ENCODE data around the gene INVS. TPM values are rescaled to one million over a fixed set of nuclear protein-coding genes. Genes with fewer than 3 reads are reported as not detected.
A peak's percentile ranks its signal among the peaks of the same experiment; 100 is the strongest.
"Not testable (repeated sequence)": the region's sequence is repeated elsewhere in the genome, so short reads cannot be mapped to it uniquely, and the experiment has no call there.

INVS gene
- polyA plus RNA-seq, 6 donors from 2014 or later = 1.5 to 14.5 (median 10.0) TPM

DNA sequence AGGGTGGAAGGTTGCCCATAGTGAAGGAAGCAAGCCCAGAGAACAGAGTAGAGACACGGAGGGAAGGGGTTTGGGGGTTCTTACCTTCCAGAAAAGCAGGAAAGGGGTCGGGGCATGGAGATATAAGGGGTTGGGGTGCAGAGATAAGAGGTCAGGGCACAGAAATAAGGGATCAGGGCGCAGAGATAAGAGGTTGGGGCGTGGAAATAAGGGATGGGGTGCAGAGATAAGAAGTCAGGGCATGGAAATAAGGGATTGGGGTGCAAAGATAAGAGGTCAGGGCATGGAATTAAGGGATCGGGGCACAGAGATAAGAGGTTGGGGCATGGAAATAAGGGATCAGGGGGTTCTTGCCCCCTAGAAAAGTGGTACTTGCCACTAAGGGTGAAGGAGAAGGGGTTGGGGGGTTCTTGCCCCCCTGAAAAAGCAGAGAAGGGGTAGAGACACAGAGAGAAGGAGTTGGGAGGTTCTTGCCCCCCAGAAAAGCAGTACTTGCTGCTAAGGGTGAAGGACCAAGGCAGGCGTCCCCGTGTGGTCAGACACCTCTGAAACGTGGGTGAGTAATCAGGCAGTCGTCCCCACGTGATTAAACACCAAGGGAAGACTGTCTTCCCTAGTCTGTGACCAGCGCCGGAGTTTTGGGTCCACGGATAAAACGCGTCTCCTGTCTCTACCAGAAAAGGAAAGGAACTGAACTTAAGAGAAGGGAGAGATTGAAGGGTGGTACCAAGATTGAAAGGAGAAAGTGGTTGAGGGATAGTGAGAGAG lies 46.3 kb downstream of the INVS start:
- Mint-ChIP-seq H3K4me1 (peaks cover 0 to 21% (median 19%) of the 10 kb centered on the region in 3 donors), H3K36me3 (peaks cover 4 to 11% of the 10 kb centered on the region in 2 donors)
- not testable (repeated sequence) for ATAC-seq (ENCODE audit: low read depth in 2 of 2); H3K4me3 Mint-ChIP-seq; H3K27ac Mint-ChIP-seq; H3K9me3 Mint-ChIP-seq; H3K27me3 Mint-ChIP-seq; DNase-seq

- H3K9me3 Mint-ChIP-seq; H3K27me3 Mint-ChIP-seq; DNase-seq; ATAC-seq (ENCODE audit: low read depth in 2 of 2); H3K4me3 Mint-ChIP-seq: not testable (repeated sequence)
- Mint-ChIP-seq H3K36me3 (peaks cover 9 to 11% of the 10 kb centered on the region in 2 donors), H3K27ac (peak overlapping the region in 1 of 6 donors; percentile 34), H3K4me1 (peaks cover 0 to 21% (median 19%) of the 10 kb centered on the region in 3 donors)
Observed at GRCh38 chr9:100145976-100146375, 46.9 kb downstream of the INVS start.

DNA sequence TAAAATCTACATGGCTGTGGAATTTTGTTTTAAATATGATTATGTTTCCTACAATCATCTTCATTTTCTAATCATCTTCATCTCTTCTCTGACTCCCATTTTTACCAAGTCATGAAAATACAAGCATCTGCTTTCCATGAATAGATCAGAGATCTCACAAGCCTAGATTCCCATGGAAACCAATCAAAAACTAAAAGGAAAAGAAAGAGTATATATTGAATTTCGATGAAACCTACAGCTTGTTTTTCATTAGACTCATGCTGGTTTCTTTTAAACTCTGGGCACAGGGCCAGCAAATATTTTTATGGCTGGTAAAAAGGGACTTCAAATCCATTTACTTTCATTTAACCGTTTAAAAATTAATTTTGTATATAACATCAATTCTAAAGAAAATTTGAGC lies 51.2 kb downstream of the INVS start:
- ATAC-seq (ENCODE audit: low read depth in 2 of 2) (no peak), DNase-seq (no peak)
- Mint-ChIP-seq H3K27ac (no peak overlapping the region), H3K9me3 (no peaks in the 10 kb centered on the region), H3K4me3 (no peak overlapping the region), H3K4me1 (peaks cover 0 to 13% (median 9%) of the 10 kb centered on the region in 3 donors), H3K36me3 (peaks cover 5 to 9% of the 10 kb centered on the region in 2 donors), H3K27me3 (no peaks in the 10 kb centered on the region)

GRCh38 chr9:100160021-100160420 lies 61.0 kb downstream of the INVS start:
- Mint-ChIP-seq H3K27ac (no peak overlapping the region), H3K36me3 (peaks cover 5 to 6% of the 10 kb centered on the region in 2 donors), H3K4me3 (no peak overlapping the region), H3K4me1 (peaks cover 10 to 19% (median 16%) of the 10 kb centered on the region in 3 donors), H3K27me3 (no peaks in the 10 kb centered on the region), H3K9me3 (no peaks in the 10 kb centered on the region)
- DNase-seq = no peak
- ATAC-seq (ENCODE audit: low read depth in 2 of 2) = no peak

- Mint-ChIP-seq H3K36me3 (peaks cover 1 to 15% of the 10 kb centered on the region in 2 donors), H3K27ac (peak overlapping the region in 3 of 6 donors; percentile 5 to 34 (median 5)), H3K4me1 (peaks cover 0 to 11% (median 0%) of the 10 kb centered on the region in 3 donors), H3K27me3 (no peaks in the 10 kb centered on the region), H3K9me3 (no peaks in the 10 kb centered on the region), H3K4me3 (no peak overlapping the region)
- ATAC-seq (ENCODE audit: low read depth in 2 of 2) (no peak), DNase-seq (no peak)
Observed at GRCh38 chr9:100167176-100167575, 68.1 kb downstream of the INVS start.

GRCh38 chr9:100167915-100168654 lies 69.0 kb downstream of the INVS start:
- no peak overlapping the region for H3K4me3 Mint-ChIP-seq
- DNase-seq (no peak), ATAC-seq (ENCODE audit: low read depth in 2 of 2) (no peak)
- peaks cover 10 to 24% of the 10 kb centered on the region in 2 donors for H3K36me3 Mint-ChIP-seq
- H3K9me3 Mint-ChIP-seq = peaks cover 0 to 9% (median 4%) of the 10 kb centered on the region in 7 donors
- no peaks in the 10 kb centered on the region for H3K27me3 Mint-ChIP-seq
- H3K27ac Mint-ChIP-seq = peak overlapping the region in 1 of 6 donors; percentile 22
- H3K4me1 Mint-ChIP-seq = peaks cover 0 to 11% (median 0%) of the 10 kb centered on the region in 3 donors

DNA sequence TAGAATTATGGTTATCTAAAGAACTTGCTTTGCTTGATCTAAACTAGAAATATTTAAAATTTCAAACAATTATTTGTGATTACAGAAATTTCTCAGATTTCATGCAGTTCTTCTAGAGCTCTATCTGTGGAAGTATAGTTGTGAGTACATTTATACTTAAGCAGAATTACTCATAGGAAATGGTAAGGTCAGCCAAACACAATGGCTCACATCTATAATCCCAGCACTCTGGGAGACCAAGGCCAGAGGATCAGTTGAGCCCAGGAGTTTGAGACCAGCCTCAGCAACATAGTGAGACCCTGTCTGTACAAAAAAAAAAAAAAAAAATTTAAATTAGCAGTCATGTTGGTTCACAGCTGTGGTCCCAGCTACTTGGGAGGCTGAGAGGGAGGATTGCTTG lies 71.0 kb downstream of the INVS start:
- no peaks in the 10 kb centered on the region for H3K27me3 Mint-ChIP-seq
- H3K36me3 Mint-ChIP-seq = peaks cover 23 to 41% of the 10 kb centered on the region in 2 donors
- H3K4me3 Mint-ChIP-seq = no peak overlapping the region
- ATAC-seq (ENCODE audit: low read depth in 2 of 2) (no peak), DNase-seq (no peak)
- peaks cover 0 to 5% (median 0%) of the 10 kb centered on the region in 3 donors for H3K4me1 Mint-ChIP-seq
- peaks cover 0 to 25% (median 18%) of the 10 kb centered on the region in 7 donors for H3K9me3 Mint-ChIP-seq
- H3K27ac Mint-ChIP-seq = no peak overlapping the region

DNA sequence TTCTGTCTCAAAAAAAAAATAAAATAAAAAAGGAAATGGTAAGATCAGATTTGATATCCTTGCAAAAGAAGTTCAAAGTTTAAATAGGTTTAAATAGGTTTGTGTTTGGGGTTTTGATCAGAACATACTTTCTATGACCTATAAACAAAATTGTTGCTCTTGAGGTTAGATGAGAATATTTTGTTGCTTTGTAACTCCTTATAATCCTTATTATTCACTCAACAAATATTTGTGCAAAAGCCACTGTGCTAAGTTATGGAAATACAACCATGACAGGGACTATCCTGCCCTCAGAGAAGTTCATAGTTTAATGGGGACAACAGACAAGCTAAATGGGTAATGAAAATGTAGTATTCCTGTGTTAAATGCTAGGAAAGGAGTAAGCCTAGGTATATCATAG lies 71.5 kb downstream of the INVS start:
- no peak for ATAC-seq (ENCODE audit: low read depth in 2 of 2)
- no peak overlapping the region for H3K27ac Mint-ChIP-seq
- H3K4me1 Mint-ChIP-seq = peaks cover 0 to 5% (median 0%) of the 10 kb centered on the region in 3 donors
- H3K9me3 Mint-ChIP-seq = peaks cover 0 to 26% (median 19%) of the 10 kb centered on the region in 7 donors
- H3K4me3 Mint-ChIP-seq = no peak overlapping the region
- no peak for DNase-seq
- peaks cover 25 to 44% of the 10 kb centered on the region in 2 donors for H3K36me3 Mint-ChIP-seq
- H3K27me3 Mint-ChIP-seq = no peaks in the 10 kb centered on the region

DNA sequence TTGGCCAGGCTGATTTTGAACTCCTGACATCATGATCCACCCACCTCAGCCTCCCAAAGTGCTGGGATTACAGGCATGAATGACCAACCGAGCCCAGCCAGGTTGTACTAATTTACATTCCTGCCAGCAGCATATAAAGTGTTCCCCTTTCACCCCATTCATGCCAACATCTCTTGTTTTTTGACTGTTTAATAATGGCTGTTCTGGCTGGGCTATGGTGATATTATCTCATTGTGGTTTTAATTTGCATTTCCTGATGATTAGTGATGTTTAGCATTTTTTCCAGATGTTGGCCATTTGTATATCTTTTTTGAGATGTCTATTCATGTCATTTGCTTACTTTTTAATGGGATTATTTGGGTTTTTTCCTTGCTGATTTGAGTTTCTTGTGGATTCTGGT lies 87.3 kb downstream of the INVS start:
- DNase-seq = no peak
- peak overlapping the region in 1 of 6 donors; percentile 22 for H3K27ac Mint-ChIP-seq
- no peaks in the 10 kb centered on the region for H3K27me3 Mint-ChIP-seq
- peaks cover 17 to 62% (median 51%) of the 10 kb centered on the region in 7 donors for H3K9me3 Mint-ChIP-seq
- peaks cover 37 to 44% of the 10 kb centered on the region in 2 donors for H3K36me3 Mint-ChIP-seq
- ATAC-seq (ENCODE audit: low read depth in 2 of 2) = no peak
- peak overlapping the region in 1 of 8 donors; percentile 21 for H3K4me3 Mint-ChIP-seq
- peaks cover 0 to 12% (median 5%) of the 10 kb centered on the region in 3 donors for H3K4me1 Mint-ChIP-seq

- Mint-ChIP-seq H3K9me3 (peaks cover 20 to 64% (median 55%) of the 10 kb centered on the region in 7 donors), H3K27me3 (no peaks in the 10 kb centered on the region), H3K4me3 (no peak overlapping the region), H3K4me1 (peaks cover 0 to 11% (median 7%) of the 10 kb centered on the region in 3 donors), H3K36me3 (peaks cover 61 to 65% of the 10 kb centered on the region in 2 donors), H3K27ac (no peak overlapping the region)
- no peak for ATAC-seq (ENCODE audit: low read depth in 2 of 2)
- DNase-seq = no peak
Observed at GRCh38 chr9:100190339-100190738, 91.3 kb downstream of the INVS start.

DNA sequence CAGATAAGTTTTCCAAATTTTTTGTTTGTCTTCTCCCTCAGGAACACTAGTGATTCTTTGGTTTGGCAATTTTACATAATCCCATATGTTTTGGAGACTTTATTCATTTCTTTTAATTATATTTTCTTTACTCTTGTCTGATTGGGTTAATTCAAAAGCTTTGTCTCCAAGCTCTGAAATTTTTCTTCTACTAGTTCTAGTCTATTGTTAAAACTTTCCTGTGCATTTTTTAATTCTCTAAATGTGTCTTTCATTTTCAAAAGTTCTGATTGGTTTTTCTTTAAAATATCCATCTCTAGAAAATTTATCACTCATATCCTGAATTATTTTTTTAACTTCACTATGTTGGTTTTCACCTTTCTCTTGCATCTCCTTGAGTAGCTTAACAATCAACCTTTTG lies 92.2 kb downstream of the INVS start:
- no peaks in the 10 kb centered on the region for H3K27me3 Mint-ChIP-seq
- peaks cover 61 to 65% of the 10 kb centered on the region in 2 donors for H3K36me3 Mint-ChIP-seq
- no peak overlapping the region for H3K4me3 Mint-ChIP-seq
- no peak overlapping the region for H3K27ac Mint-ChIP-seq
- peaks cover 0 to 9% (median 7%) of the 10 kb centered on the region in 3 donors for H3K4me1 Mint-ChIP-seq
- H3K9me3 Mint-ChIP-seq = peaks cover 16 to 61% (median 51%) of the 10 kb centered on the region in 7 donors
- ATAC-seq (ENCODE audit: low read depth in 2 of 2) = no peak
- DNase-seq = no peak

- H3K27ac Mint-ChIP-seq = no peak overlapping the region
- no peak overlapping the region for H3K4me3 Mint-ChIP-seq
- no peak for ATAC-seq (ENCODE audit: low read depth in 2 of 2)
- H3K4me1 Mint-ChIP-seq = peaks cover 0 to 3% (median 2%) of the 10 kb centered on the region in 3 donors
- no peaks in the 10 kb centered on the region for H3K27me3 Mint-ChIP-seq
- no peak for DNase-seq
- peaks cover 12 to 44% (median 38%) of the 10 kb centered on the region in 7 donors for H3K9me3 Mint-ChIP-seq
- H3K36me3 Mint-ChIP-seq = peaks cover 50 to 55% of the 10 kb centered on the region in 2 donors
Observed at GRCh38 chr9:100193078-100193477, 94.0 kb downstream of the INVS start.

DNA sequence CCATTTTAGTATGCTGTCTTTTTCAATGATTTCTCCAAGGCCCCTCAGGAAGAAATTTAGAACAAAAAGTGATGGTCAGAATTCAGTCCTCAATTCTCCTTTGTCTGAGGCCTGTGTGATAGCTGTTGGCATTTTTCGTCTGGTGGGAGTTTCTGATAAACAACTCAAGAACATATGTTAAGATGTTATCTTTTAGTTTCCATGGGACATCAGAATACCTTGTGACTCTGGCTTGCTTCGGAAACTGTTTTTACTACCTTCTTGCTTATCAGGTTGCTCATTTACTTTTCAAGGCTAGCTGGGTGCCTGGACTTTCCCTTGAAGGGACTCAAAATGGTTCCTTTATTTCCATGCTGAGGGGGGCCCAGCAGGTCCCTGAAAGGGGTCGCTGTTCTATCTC lies 97.2 kb downstream of the INVS start:
- H3K9me3 Mint-ChIP-seq = peaks cover 5 to 18% (median 13%) of the 10 kb centered on the region in 7 donors
- peaks cover 0 to 7% (median 3%) of the 10 kb centered on the region in 3 donors for H3K4me1 Mint-ChIP-seq
- no peak for ATAC-seq (ENCODE audit: low read depth in 2 of 2)
- no peak for DNase-seq
- peaks cover 35 to 44% of the 10 kb centered on the region in 2 donors for H3K36me3 Mint-ChIP-seq
- no peak overlapping the region for H3K27ac Mint-ChIP-seq
- no peak overlapping the region for H3K4me3 Mint-ChIP-seq
- no peaks in the 10 kb centered on the region for H3K27me3 Mint-ChIP-seq
